GM18507 (cell line): ENCODE results near the gene KRT32.

ENCODE experiments used
- DNase-seq: peaks from one replicate; pipeline ENCODE4 v3.0.0; 2011; ENCODE audit warnings: low read depth; ENCODE audit not compliant: insufficient read length; ENCODE audit errors: extremely low spot score
- FAIRE-seq: peaks from 2 replicates; lab custom pipeline; 2011; peaks lifted over from hg19 to GRCh38; lab: Jason Lieb, UNC

Gene KRT32

GRCh38 chr17:41466988-41467387 is at the start of gene KRT32:
TSS of gene KRT32 (minus strand) at chr17:41467386. CDS start at chr17:41467325, 61 bp downstream.
- no peak for FAIRE-seq

GRCh38 chr17:41516830-41517283 is 49.7 kb upstream of the KRT32 start:
- no peak for DNase-seq
- FAIRE-seq: no peak

More at GRCh38 chr17:41466988-41467387, at the start of gene KRT32:
- no peak for DNase-seq

GRCh38 chr17:41516147-41516829 is 49.1 kb upstream of the KRT32 start:
- no peak for DNase-seq
- no peak for FAIRE-seq

GRCh38 chr17:41513168-41513547 is 46.0 kb upstream of the KRT32 start:
- DNase-seq (no peak), FAIRE-seq (no peak)

GRCh38 chr17:41512546-41513167 is 45.5 kb upstream of the KRT32 start:
- DNase-seq (no peak), FAIRE-seq (no peak)

GRCh38 chr17:41511716-41512115 is 44.5 kb upstream of the KRT32 start:
- FAIRE-seq: no peak
- DNase-seq: no peak

GRCh38 chr17:41511116-41511515 is 43.9 kb upstream of the KRT32 start:
- DNase-seq (no peak), FAIRE-seq (no peak)

- no peak for FAIRE-seq
- DNase-seq: no peak
Observed at GRCh38 chr17:41510251-41511065, 43.3 kb upstream of the KRT32 start.

- FAIRE-seq (no peak), DNase-seq (no peak)
Observed at GRCh38 chr17:41507315-41507880, 40.2 kb upstream of the KRT32 start.

GRCh38 chr17:41505809-41506767 is 38.9 kb upstream of the KRT32 start:
- no peak for DNase-seq
- no peak for FAIRE-seq

GRCh38 chr17:41505007-41505808 is 38.0 kb upstream of the KRT32 start, which contains the start of gene KRT13:
TSS of gene KRT13 (minus strand) at chr17:41505612. CDS start at chr17:41505550, 62 bp downstream.
- DNase-seq (no peak), FAIRE-seq (no peak)

GRCh38 chr17:41504246-41504977 is 37.2 kb upstream of the KRT32 start:
- no peak for FAIRE-seq
- no peak for DNase-seq

- FAIRE-seq: no peak
Observed at GRCh38 chr17:41503202-41503601, 36.0 kb upstream of the KRT32 start.

GRCh38 chr17:41500131-41500911 is 33.1 kb upstream of the KRT32 start:
- DNase-seq: no peak
- no peak for FAIRE-seq

More at GRCh38 chr17:41503202-41503601, 36.0 kb upstream of the KRT32 start:
- no peak for DNase-seq

GRCh38 chr17:41499714-41500113 is 32.5 kb upstream of the KRT32 start:
- FAIRE-seq (no peak), DNase-seq (no peak)

GRCh38 chr17:41498276-41498675 is 31.1 kb upstream of the KRT32 start:
- FAIRE-seq (no peak), DNase-seq (no peak)
